Left lung (tissue), 14 donors: ENCODE measurements around the gene PLXDC2. TPM values are rescaled to one million over a fixed set of nuclear protein-coding genes. Genes with fewer than 3 reads are reported as not detected.
"Not testable (repeated sequence)": the region's sequence is repeated elsewhere in the genome, so short reads cannot be mapped to it uniquely, and the experiment has no call there.

Experiments used
- ATAC-seq: fragments of 200-7000 bp; cut with Tn5 transposase; one replicate; pipeline ENCODE4 v1.9.1; 2020; ENCODE audit warnings: moderate library complexity
- DNase-seq, 4 donors: peaks; one replicate each; pipeline ENCODE4 v3.0.0-alpha.2; 2013 to 2020
- H3K27ac ChIP-seq, 2 donors: fragments of 200-600 bp; sonication (generic) in 1 of 2; one replicate each; pipeline versions ENCODE4 v1.5.0 to v1.8.0; 2020 to 2021
- H3K27me3 ChIP-seq, 2 donors: fragments of 200-600 bp; sonication (generic) in 1 of 2; one replicate each; pipeline versions ENCODE4 v1.5.0 to v1.8.0; 2020 to 2021
- H3K36me3 ChIP-seq, 2 donors: fragments of 200-600 bp; sonication (generic) in 1 of 2; one replicate each; pipeline versions ENCODE4 v1.5.0 to v1.8.0; 2020 to 2021
- H3K4me1 ChIP-seq, 2 donors: fragments of 200-600 bp; one replicate each; pipeline ENCODE4 v1.8.0; 2021
- H3K4me3 ChIP-seq, 2 donors: fragments of 200-600 bp; sonication (generic) in 1 of 2; one replicate each; pipeline versions ENCODE4 v1.5.0 to v1.8.0; 2020 to 2021; ENCODE audit warnings: mild to moderate bottlenecking in 1 of 2
- H3K9me3 ChIP-seq, 2 donors: fragments of 200-600 bp; sonication (generic) in 1 of 2; one replicate each; pipeline versions ENCODE4 v1.5.0 to v1.8.0; 2020 to 2021
- CTCF ChIP-seq, 2 donors: fragments of 200-600 bp; sonication (generic) in 1 of 2; IDR thresholded peaks; one replicate each; pipeline versions ENCODE4 v1.5.0 to v1.8.0; 2021; ENCODE audit warnings: antibody characterized with exemption in 2 of 2
- intact Hi-C, 2 donors: fragments of 100-400 bp; cut with DNase I; formaldehyde crosslinking; loops; one replicate each; pipeline versions ENCODE4 v1.11.2 to v1.14.2; 2022
- long read RNA-seq, 12 donors: library from polyadenylated mRNA in 2 of 12; unstranded in 2 of 12; transcript quantifications; one replicate each; pipeline ENCODE4 v2.0.0 and lab custom pipeline, GENCODE V29; 2019 to 2026
- polyA plus RNA-seq, 6 donors: library from polyadenylated mRNA; unstranded; fragments of 120-200 nt; gene quantifications; one replicate each; pipeline ENCODE4 v1.2.1, GENCODE V29; 2013; ENCODE audit not compliant: insufficient read length in 6 of 6
- total RNA-seq, 2 donors: library from RNA; stranded (reverse); fragmentation: NEBNext Ultra II Directional; extraction: Animal tissue kit (Norgen Biotek cat#: 25700); gene quantifications; one replicate each; pipeline ENCODE4 v1.2.1, GENCODE V29; 2021
- donor health status: DM: no; HTN: yes; CAD: no.
- donor health status: DM: no; HTN: no; CAD: no.

Gene PLXDC2
- 100 to 1,000 TPM in 1 of 2 donors, 10 to 100 TPM in 1; 85.3 to 107 TPM for total RNA-seq
- 100 to 1,000 TPM in 4 of 6 donors, 10 to 100 TPM in 2; 86.7 to 127 (median 120) TPM for polyA plus RNA-seq
- long read RNA-seq, donor 1, full-length matches to known transcripts, result 8 of 52 reads
- long read RNA-seq, donor 1, partial matches to known transcripts, result 38 of 52 reads
- long read RNA-seq, donor 1, other reads (novel, unspliced or antisense), result 6 of 52 reads
- long read RNA-seq, donor 2, full-length matches to known transcripts, result 21 of 45 reads
- long read RNA-seq, donor 2, partial matches to known transcripts, result 24 of 45 reads
- long read RNA-seq, donor 2, other reads (novel, unspliced or antisense), result 0 of 45 reads
- long read RNA-seq, donor 3, full-length matches to known transcripts, result 10 of 10 reads
- long read RNA-seq, donor 3, partial matches to known transcripts, result 0 of 10 reads
- long read RNA-seq, donor 3, other reads (novel, unspliced or antisense), result 0 of 10 reads
- long read RNA-seq, donor 4, full-length matches to known transcripts, result 5 of 21 reads
- long read RNA-seq, donor 4, partial matches to known transcripts, result 4 of 21 reads
- long read RNA-seq, donor 4, other reads (novel, unspliced or antisense), result 12 of 21 reads
- long read RNA-seq, donor 5, full-length matches to known transcripts, result 11 of 30 reads
- long read RNA-seq, donor 5, partial matches to known transcripts, result 19 of 30 reads
- long read RNA-seq, donor 5, other reads (novel, unspliced or antisense), result 0 of 30 reads
- long read RNA-seq, donor 6, full-length matches to known transcripts, result 13 of 13 reads
- long read RNA-seq, donor 6, partial matches to known transcripts, result 0 of 13 reads
- long read RNA-seq, donor 6, other reads (novel, unspliced or antisense), result 0 of 13 reads
- long read RNA-seq, donor 7, full-length matches to known transcripts, result 15 of 20 reads
- long read RNA-seq, donor 7, partial matches to known transcripts, result 5 of 20 reads
- long read RNA-seq, donor 7, other reads (novel, unspliced or antisense), result 0 of 20 reads
- long read RNA-seq, donor 8, full-length matches to known transcripts, result 15 of 41 reads
- long read RNA-seq, donor 8, partial matches to known transcripts, result 26 of 41 reads
- long read RNA-seq, donor 8, other reads (novel, unspliced or antisense), result 0 of 41 reads
- long read RNA-seq, donor 9, result 0 reads
- long read RNA-seq, donor 10, full-length matches to known transcripts, result 1 of 3 reads
- long read RNA-seq, donor 10, partial matches to known transcripts, result 0 of 3 reads
- long read RNA-seq, donor 10, other reads (novel, unspliced or antisense), result 2 of 3 reads
- long read RNA-seq, donor 11, full-length matches to known transcripts, result 5 of 5 reads
- long read RNA-seq, donor 11, partial matches to known transcripts, result 0 of 5 reads
- long read RNA-seq, donor 11, other reads (novel, unspliced or antisense), result 0 of 5 reads
- long read RNA-seq, donor 12, full-length matches to known transcripts, result 7 of 12 reads
- long read RNA-seq, donor 12, partial matches to known transcripts, result 5 of 12 reads
- long read RNA-seq, donor 12, other reads (novel, unspliced or antisense), result 0 of 12 reads

- no peak for TF ChIP-seq CTCF (IDR thresholded peaks at IDR 0.05)
- DNase-seq (peak in 3 of 4 donors; percentile 46 to 88 (median 72)), ATAC-seq (peak; percentile 56)
- H3K4me3 ChIP-seq, result peak within 1 kb of the TSS; percentile 55 to 73
- no peaks in the 10 kb centered on the region for H3K9me3 ChIP-seq
- H3K4me1 ChIP-seq, result peaks cover 0 to 24% of the 10 kb centered on the region in 2 donors
- no peaks in the 10 kb centered on the region for H3K36me3 ChIP-seq
- H3K27ac ChIP-seq, result peak within 1 kb of the TSS; percentile 86 to 89
- peaks cover 0 to 40% of the 10 kb centered on the region in 2 donors for H3K27me3 ChIP-seq
- intact Hi-C loops, result no loop called here
These were observed at the start of gene PLXDC2 for GRCh38 chr10:19816411-19817230. Gene PLXDC2, plus strand, starts transcription at chr10:19816432.

- Histone ChIP-seq H3K27ac (no peak overlapping the region), H3K9me3 (no peaks in the 10 kb centered on the region), H3K4me3 (no peak overlapping the region), H3K36me3 (no peaks in the 10 kb centered on the region), H3K4me1 (peaks cover 0 to 3% of the 10 kb centered on the region in 2 donors), H3K27me3 (no peaks in the 10 kb centered on the region)
- ATAC-seq (no peak), DNase-seq (no peak)
- TF ChIP-seq CTCF (IDR thresholded peaks at IDR 0.05), result no peak
- intact Hi-C loops, result no loop called here
These were observed 48.4 kb upstream of the PLXDC2 start for GRCh38 chr10:19767876-19768275.

GRCh38 chr10:19769826-19770225 is 46.4 kb upstream of the PLXDC2 start:
- H3K27me3 ChIP-seq, DNase-seq, intact Hi-C loops, H3K27ac ChIP-seq, H3K4me1 ChIP-seq, H3K36me3 ChIP-seq, H3K9me3 ChIP-seq, H3K4me3 ChIP-seq, ATAC-seq: not testable (repeated sequence)

- DNase-seq (no peak), ATAC-seq (no peak)
- no peak for TF ChIP-seq CTCF (IDR thresholded peaks at IDR 0.05)
- Histone ChIP-seq H3K27ac (no peak overlapping the region), H3K9me3 (no peaks in the 10 kb centered on the region), H3K36me3 (no peaks in the 10 kb centered on the region), H3K4me1 (peaks cover 2 to 3% of the 10 kb centered on the region in 2 donors), H3K4me3 (no peak overlapping the region), H3K27me3 (no peaks in the 10 kb centered on the region)
- intact Hi-C loops, result no loop called here
These were observed 43.3 kb upstream of the PLXDC2 start for GRCh38 chr10:19772972-19773371.
